Kidney (tissue), 14 donors: ENCODE measurements around the gene MEGF10. TPM values are rescaled to one million over a fixed set of nuclear protein-coding genes. Genes with fewer than 3 reads are reported as not detected.

ENCODE experiments used
- DNase-seq, 5 donors: peaks; one replicate each; pipeline ENCODE4 v3.0.0-alpha.2; 2013 to 2020
- FAIRE-seq: peaks from 2 replicates; lab custom pipeline; 2012; peaks lifted over from hg19 to GRCh38; lab: Jason Lieb, UNC
- H3K27ac ChIP-seq, 2 donors: one replicate each; pipeline ENCODE4 v1.7.0; 2013; ENCODE audit warnings: low read depth in 2 of 2, low read length in 2 of 2, inconsistent platforms in 1 of 2
- H3K27me3 ChIP-seq: one replicate; pipeline ENCODE4 v1.7.1; 2013; ENCODE audit warnings: low read length, inconsistent platforms; ENCODE audit not compliant: control insufficient read depth, insufficient read depth
- H3K36me3 ChIP-seq, 3 donors: one replicate each; pipeline versions ENCODE4 v1.7.0 to v1.7.1; 2013; ENCODE audit warnings: low read length in 3 of 3, control low read depth in 1 of 3, inconsistent platforms in 1 of 3; ENCODE audit not compliant: insufficient read depth in 3 of 3, control insufficient read depth in 2 of 3
- H3K4me1 ChIP-seq, 3 donors: one replicate each; pipeline versions ENCODE4 v1.7.0 to v1.7.1; 2013; ENCODE audit warnings: low read length in 3 of 3, inconsistent platforms in 1 of 3, low read depth in 1 of 3; ENCODE audit not compliant: control insufficient read depth in 2 of 3, insufficient read depth in 2 of 3
- H3K4me3 ChIP-seq, 3 donors: one replicate each; pipeline versions ENCODE4 v1.7.0 to v1.8.1; 2013; ENCODE audit warnings: low read length in 3 of 3, control low read depth in 1 of 3, inconsistent platforms in 1 of 3
- H3K9ac ChIP-seq, 3 donors: one replicate each; pipeline versions ENCODE4 v1.7.0 to v1.7.1; 2013; ENCODE audit warnings: low read length in 3 of 3, control low read depth in 1 of 3, inconsistent platforms in 1 of 3
- H3K9me3 ChIP-seq, 3 donors: one replicate each; pipeline versions ENCODE4 v1.7.0 to v1.7.1; 2013; ENCODE audit warnings: low read length in 3 of 3, control low read depth in 1 of 3, inconsistent platforms in 1 of 3; ENCODE audit not compliant: control insufficient read depth in 2 of 3, insufficient read depth in 1 of 3
- CTCF ChIP-seq: IDR thresholded peaks from 3 replicates; pipeline ENCODE4 v1.5.1; 2012; ENCODE audit warnings: mild to moderate bottlenecking, moderate library complexity, borderline replicate concordance; ENCODE audit not compliant: insufficient read depth; ENCODE audit errors: extremely low read depth
- intact Hi-C: fragments of 100-400 bp; cut with DNase I; formaldehyde crosslinking; loops from one replicate; pipeline ENCODE4 v1.11.1; 2022
- polyA plus RNA-seq: library from polyadenylated mRNA; stranded (reverse); fragments of 350-450 nt; fragmentation: Illumina TruSeq; extraction: RNeasy Lipid Tissue Mini Kit (QIAGEN cat#74804); gene quantifications from one replicate; pipeline ENCODE4 v1.2.3, GENCODE V29; 2014; ENCODE audit warnings: low read depth, low replicate concordance; ENCODE audit not compliant: insufficient read depth
- total RNA-seq: library from RNA; stranded (reverse); fragmentation: NEBNext Ultra II Directional; extraction: Animal tissue kit (Norgen Biotek cat#: 25700); gene quantifications from one replicate; pipeline ENCODE4 v1.2.1, GENCODE V29; 2021
- donor health status: control.
- donor health status: control.
- donor health status: control.
- donor health status: control.
- donor health status: control.
- donor health status: DM: yes; HTN: yes; CAD: no.
- donor health status: Normal renal cell carcinoma (clear cell type).

MEGF10 gene
- total and polyA plus RNA-seq, 2 donors from 2014 or later, result 0.09 to 0.25 TPM

GRCh38 chr5:127321465-127321864, 30.9 kb downstream of the MEGF10 start:
- Histone ChIP-seq H3K36me3 (no peaks in the 10 kb centered on the region), H3K9ac (no peak overlapping the region), H3K4me3 (no peak overlapping the region), H3K27me3 (no peaks in the 10 kb centered on the region), H3K9me3 (no peaks in the 10 kb centered on the region), H3K27ac (no peak overlapping the region), H3K4me1 (no peaks in the 10 kb centered on the region)
- DNase-seq, result no peak
- intact Hi-C loops, result no loop called here
- FAIRE-seq, result no peak
- no peak for TF ChIP-seq CTCF

GRCh38 chr5:127322403-127322802, 31.8 kb downstream of the MEGF10 start:
- intact Hi-C loops, result no loop called here
- TF ChIP-seq CTCF, result no peak
- no peak for FAIRE-seq

GRCh38 chr5:127324756-127325155, 34.2 kb downstream of the MEGF10 start:
- no peaks in the 10 kb centered on the region for H3K4me1 ChIP-seq
- no peaks in the 10 kb centered on the region for H3K27me3 ChIP-seq
- no peaks in the 10 kb centered on the region for H3K9me3 ChIP-seq
- intact Hi-C loops, result no loop called here
- H3K9ac ChIP-seq, result no peak overlapping the region
- H3K4me3 ChIP-seq, result no peak overlapping the region
- FAIRE-seq (no peak), DNase-seq (no peak)
- no peaks in the 10 kb centered on the region for H3K36me3 ChIP-seq
- H3K27ac ChIP-seq, result no peak overlapping the region
- TF ChIP-seq CTCF, result no peak

More at GRCh38 chr5:127322403-127322802, 31.8 kb downstream of the MEGF10 start:
- DNase-seq, result no peak
- H3K36me3 ChIP-seq, result no peaks in the 10 kb centered on the region
- no peaks in the 10 kb centered on the region for H3K27me3 ChIP-seq
- no peak overlapping the region for H3K9ac ChIP-seq
- no peaks in the 10 kb centered on the region for H3K9me3 ChIP-seq
- H3K4me3 ChIP-seq, result no peak overlapping the region
- H3K27ac ChIP-seq, result no peak overlapping the region
- no peaks in the 10 kb centered on the region for H3K4me1 ChIP-seq

GRCh38 chr5:127326431-127326830, 35.8 kb downstream of the MEGF10 start:
- intact Hi-C loops, result no loop called here
- Histone ChIP-seq H3K27ac (no peak overlapping the region), H3K9me3 (no peaks in the 10 kb centered on the region), H3K36me3 (no peaks in the 10 kb centered on the region), H3K4me1 (no peaks in the 10 kb centered on the region), H3K4me3 (no peak overlapping the region), H3K27me3 (no peaks in the 10 kb centered on the region), H3K9ac (no peak overlapping the region)
- no peak for DNase-seq
- no peak for FAIRE-seq
- no peak for TF ChIP-seq CTCF
